C4-2B (cell line): ENCODE results near the gene USP6NL.

ENCODE experiments used
- H3K27ac ChIP-seq: fragments of 450-650 bp; 2 replicates; pipeline ENCODE4 v1.5.1; 2017
- ZFX ChIP-seq: fragments of 450-650 bp; IDR thresholded peaks from 2 replicates; pipeline ENCODE4 v1.6.1; 2017
- TF ChIP-seq, protein P1 (sequence below): fragments of 450-650 bp; conservative IDR thresholded peaks from 2 replicates; pipeline ENCODE4 v1.5.1; 2017; ENCODE audit warnings: mild to moderate bottlenecking

USP6NL gene

DNA sequence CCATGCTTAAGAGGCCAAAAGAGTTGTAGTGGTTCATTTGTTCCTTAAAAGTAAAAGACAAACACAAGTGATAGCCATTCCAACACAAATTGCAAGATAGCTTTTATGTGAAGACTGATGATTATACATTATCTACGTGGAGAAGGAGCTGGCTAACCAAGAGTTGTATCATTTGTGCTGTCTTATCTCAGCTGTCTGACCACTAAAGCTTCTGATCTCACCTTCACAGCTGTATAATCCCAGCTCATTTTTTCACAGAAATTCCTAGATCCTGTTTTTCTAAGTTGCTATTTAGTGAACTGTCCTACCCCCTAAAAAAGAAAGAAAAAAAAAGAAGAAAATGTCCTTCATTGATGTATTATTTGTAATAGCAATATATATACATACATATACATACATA, 9.8 kb downstream of the USP6NL start:
- no peak overlapping the region for H3K27ac ChIP-seq
- TF ChIP-seq, protein P1, sequence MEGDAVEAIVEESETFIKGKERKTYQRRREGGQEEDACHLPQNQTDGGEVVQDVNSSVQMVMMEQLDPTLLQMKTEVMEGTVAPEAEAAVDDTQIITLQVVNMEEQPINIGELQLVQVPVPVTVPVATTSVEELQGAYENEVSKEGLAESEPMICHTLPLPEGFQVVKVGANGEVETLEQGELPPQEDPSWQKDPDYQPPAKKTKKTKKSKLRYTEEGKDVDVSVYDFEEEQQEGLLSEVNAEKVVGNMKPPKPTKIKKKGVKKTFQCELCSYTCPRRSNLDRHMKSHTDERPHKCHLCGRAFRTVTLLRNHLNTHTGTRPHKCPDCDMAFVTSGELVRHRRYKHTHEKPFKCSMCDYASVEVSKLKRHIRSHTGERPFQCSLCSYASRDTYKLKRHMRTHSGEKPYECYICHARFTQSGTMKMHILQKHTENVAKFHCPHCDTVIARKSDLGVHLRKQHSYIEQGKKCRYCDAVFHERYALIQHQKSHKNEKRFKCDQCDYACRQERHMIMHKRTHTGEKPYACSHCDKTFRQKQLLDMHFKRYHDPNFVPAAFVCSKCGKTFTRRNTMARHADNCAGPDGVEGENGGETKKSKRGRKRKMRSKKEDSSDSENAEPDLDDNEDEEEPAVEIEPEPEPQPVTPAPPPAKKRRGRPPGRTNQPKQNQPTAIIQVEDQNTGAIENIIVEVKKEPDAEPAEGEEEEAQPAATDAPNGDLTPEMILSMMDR = no peak
- no peak for TF ChIP-seq ZFX

DNA sequence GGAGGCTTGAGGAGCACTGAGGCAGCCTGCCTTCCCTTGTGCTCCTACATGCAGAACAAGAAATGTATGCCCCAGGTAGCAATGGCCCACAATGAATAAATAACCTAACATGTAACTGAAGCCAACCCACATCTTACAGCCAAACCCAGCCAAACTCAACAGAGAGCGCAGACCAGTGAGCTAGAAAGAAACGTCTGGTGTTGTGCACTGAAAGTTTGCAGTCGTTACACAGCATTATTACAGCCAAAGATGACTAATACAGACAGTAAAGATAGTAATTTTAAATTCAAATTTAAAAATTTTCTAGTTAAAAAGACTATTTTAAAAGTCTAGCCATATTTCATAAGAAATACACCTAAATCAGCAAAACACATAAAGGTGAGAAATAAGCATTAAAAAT, 11.2 kb downstream of the USP6NL start:
- no peak for TF ChIP-seq ZFX
- TF ChIP-seq, protein P1 = no peak
- H3K27ac ChIP-seq = no peak overlapping the region

DNA sequence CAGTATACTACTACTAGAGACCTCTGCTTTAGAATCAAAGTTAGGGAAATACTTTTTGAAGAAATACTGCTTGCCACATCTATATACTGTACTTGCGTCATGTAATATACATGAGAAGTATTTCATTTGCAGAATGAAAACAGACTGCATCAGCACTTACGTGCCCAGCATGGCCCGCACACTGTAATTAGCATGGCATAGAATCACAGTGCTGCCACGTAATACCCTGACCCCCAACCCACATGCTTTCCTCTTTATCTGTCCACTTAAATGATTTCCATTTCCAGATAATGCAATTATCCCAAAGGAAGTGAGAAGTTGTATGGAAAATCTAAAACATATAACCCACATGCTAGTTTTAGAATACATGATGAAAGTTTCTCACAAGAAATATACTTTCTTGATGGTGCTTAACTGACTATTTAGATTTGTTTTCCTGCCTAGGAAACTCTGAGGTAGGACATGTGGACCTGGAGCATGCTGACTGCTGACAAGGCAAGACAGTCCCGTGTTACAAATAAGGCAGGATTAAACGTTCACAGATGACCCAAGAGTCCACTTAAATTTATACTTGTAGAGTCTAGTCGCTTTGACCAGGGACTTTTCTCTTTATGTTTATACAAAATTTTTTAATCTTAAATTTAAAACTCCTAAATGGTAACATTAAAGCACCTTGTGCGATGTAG, 12.6 kb downstream of the USP6NL start:
- no peak overlapping the region for H3K27ac ChIP-seq
- TF ChIP-seq, protein P1 = no peak
- TF ChIP-seq ZFX = no peak

DNA sequence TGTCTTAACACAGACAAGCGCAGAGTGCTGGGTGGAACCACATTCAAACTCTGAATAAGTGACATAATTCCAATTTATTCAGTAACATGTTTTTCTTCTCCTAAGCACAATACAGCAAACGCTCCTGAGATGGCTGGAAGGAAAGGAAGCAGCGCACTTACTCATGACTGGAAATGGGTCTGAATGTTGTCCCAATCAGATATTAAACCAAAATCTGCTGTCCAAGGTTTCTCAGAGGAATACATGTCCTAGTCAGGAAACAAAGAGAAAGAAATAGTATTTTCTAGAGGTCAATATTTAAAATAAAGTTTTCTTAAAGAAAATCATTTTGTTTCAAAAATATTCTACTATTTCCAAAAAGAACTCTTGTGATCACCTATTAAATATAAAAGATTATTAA, 14.0 kb downstream of the USP6NL start:
- no peak overlapping the region for H3K27ac ChIP-seq
- TF ChIP-seq ZFX = no peak
- TF ChIP-seq, protein P1 = no peak

DNA sequence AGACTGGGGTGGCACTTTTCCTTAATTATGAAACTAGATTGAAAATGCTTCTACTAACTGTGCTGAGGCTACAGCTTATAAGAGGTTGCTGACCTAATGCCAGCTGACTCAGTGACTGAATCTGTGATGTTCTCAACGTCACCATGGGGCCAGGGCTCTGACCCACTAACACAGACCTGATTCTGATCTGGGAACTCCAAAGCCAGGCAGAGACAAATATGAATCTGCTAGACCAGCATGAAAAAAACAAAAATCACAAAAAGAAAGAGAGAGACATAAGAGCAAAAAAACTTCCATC, 16.1 kb downstream of the USP6NL start:
- H3K27ac ChIP-seq = no peak overlapping the region
- TF ChIP-seq ZFX = no peak
- TF ChIP-seq, protein P1 = no peak

DNA sequence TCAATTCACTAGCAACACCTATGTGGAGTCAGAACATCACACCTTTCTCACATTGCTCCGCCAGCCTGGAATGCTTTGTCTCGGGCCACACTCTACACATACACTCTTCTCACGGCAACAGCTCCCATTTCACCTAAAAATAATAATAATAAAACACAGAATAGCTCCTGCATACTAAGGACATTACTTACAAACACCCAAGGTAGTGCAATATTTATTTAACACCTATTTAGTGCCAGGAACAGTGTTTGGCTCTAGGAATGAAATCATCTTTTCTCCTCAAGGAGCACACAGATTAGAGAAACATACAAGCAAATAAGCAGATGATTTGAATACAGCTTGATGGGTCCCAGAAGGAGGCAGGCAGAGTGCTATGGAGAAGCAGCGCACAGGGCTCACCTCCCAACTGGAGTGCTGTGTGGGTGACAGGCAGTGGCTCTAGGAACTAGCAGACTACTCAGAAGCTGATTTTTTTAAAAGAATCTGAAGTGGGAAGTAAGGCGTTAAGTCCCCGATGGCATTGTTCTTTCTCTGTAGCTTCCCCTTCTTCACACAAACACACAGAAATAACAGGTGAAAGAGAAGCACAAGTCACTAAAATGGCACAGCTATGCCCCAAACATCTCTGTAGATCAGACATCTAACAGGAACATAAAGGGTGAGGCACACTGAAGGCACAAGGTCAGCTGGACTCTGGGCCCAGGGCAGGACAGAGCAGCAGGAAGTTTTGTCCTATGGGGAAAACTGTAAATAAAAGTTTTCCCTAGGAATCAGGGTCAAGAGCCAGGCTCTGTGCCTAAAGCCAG, 16.7 kb downstream of the USP6NL start:
- H3K27ac ChIP-seq = no peak overlapping the region
- TF ChIP-seq ZFX = no peak
- TF ChIP-seq, protein P1 = no peak

DNA sequence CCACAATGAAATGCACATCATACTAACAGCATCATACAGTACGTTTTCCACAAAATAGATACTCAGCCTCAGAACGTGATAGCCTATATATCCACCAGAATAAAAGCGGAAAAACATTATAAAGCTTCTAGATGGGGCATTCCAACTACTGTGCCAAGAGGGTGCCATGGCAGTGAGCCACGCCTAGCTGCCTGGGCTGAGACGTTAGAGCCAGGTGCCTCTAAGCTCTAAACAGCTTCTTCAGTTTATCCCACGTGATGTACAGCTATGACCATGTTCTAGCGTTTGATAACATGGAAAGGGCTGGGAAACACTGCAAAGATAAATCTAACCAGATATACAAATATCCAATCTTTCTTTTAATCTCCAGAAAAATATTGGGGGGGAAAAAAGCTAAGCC, 17.8 kb downstream of the USP6NL start:
- no peak for TF ChIP-seq ZFX
- TF ChIP-seq, protein P1 = no peak
- no peak overlapping the region for H3K27ac ChIP-seq
